ENCODE results near the gene GLDC.

The GLDC gene

DNA sequence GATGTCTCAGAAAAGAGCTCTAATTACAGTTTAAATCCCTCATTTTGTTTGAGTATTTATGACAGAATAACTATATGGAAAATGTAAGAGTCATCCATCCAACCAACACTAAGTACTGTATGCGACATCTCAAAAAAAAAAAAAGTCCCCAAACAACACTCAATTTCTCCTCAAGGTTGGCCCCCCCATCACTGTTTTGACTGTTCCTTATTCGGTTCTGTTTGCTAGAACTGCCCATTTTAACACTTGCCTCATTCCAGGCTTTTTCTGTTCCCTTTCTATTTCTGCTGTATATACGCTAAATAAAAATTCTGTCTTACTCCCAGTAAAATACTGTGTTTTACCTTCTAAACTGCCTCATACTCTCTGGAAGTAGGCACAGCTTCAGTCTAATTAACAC, 25.2 kb downstream of the GLDC start:
- DNase-seq (ENCODE audit: low read depth): no peak

DNA sequence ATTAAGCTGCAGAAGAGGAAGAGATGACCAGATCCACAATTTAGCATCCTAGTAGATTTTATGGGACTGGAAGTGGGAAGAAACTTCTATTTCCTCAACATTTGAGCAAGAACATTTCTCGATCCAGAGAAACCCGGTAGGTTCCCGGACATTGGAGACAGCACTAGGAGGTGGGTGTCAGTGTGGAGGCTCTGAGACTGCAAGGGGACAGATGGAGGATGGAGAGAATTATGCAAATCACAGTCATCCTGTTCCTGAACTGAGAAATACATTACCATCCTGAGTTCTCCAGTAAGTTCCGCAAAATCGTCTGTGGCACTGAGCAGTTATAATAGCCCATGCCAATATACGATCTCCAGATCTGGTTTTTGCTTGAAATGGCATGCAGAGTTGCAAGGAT, 25.6 kb downstream of the GLDC start:
- no peak for DNase-seq (ENCODE audit: low read depth)

DNA sequence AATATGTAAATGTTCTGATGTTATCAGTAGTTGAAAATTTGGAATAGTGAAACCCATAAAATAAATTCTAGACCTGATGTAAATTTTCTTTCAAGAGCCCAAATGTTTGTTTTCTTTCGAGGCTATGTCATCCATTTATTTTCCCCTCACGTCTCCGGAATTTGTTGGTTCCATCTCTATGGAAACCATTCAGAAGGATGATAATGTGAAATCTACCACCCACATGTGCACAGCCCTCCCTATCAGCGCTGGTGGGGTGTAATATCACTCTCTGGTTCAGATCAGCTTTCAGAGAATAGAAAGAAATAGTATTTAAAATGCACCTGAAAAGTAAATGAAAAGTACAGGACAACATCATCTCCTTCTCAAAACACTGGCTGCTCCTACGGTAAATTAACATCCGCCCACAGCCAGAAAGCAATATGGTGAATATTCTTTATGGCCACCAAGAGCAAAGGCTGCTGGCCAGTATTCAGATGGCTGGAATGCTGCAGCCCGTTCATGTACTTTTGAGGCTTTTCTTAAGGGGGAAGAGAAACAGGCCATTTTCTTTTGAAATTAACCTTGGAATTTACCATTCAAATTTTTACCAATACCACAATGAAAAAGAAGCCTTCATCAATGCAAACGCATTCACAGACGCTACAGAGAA, 28.5 kb downstream of the GLDC start:
- no peak for DNase-seq (ENCODE audit: low read depth)

DNA sequence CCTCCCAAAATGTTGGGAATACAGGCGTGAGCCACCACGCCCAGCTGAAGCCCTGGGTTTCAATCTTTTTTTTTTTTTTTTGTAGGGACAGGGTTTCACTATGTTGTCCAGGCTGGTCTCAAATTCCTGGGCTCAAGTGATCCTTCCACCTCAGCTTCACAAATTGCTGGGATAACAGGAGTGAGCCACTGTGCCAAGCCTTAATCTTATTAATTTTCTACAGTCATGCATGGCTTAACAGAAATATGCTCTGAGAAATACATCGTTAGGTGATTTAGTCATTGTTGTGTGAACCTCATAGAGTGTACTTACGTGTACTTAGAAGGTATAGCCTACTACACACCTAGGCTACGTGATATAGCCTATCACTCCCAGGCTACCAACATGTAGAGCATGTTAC, 31.0 kb downstream of the GLDC start:
- DNase-seq (ENCODE audit: low read depth): no peak

DNA sequence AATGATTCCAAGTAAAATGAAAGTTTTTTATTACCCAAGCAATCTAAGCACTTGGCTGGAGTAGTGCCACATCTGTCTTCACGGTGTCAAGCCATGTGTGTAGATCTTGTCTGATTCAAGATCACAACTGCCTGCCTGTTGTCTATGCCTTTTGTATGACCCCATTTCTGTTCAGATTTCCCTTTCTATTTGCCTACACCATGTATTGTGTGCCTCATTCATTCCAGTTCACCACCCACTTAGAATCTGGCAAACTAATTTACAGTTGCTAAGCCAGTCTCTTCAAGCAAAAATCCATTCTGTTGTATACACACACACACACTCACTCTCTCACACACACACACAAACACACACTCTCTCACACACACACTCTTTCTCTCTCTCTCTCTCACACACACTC, 33.7 kb downstream of the GLDC start:
- no peak for DNase-seq (ENCODE audit: low read depth)

DNA sequence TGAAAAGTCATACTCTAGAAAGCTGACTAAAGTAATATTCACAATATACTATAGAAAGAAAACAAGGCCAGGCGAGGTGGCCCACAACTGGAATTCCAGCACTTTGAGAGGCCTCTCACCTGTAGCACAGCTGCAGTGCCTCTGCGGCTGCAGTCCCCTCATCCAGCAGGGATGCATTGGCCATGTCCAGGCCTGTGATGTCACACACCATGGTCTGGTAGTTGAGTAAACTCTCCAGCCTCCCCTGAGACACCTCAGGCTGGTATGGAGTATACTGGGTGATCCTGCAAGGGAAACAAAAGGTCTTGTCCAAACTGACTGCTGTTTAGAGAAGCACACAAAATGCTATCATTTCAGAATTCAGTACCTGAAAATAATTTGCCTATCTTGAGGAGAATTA, 35.5 kb downstream of the GLDC start:
- DNase-seq (ENCODE audit: low read depth): no peak

DNA sequence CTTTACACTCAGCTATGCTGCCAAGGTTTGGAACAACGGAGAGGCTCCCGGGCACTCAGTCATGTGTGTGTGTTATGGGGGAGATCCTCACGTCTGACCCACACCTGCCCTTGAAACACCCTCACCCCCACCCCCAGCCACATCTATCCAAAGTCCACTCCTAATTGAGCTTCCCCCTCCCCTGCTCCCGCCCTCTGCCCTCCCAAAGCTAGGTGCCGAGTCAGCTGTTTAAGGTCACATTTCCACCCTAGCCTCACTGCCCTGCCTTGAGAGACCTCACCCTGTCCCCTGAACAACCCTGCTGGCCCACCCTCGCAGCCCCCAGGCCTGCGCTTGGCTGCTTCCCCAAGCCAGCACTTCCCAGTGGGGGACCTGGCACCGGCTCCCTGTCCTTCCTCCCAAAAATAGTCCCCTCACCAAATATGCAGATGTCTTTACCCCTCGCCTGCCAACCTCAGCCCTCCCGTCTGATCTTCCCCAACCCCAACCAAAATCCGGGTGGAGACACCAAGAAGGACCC, 36.0 kb downstream of the GLDC start:
- DNase-seq (ENCODE audit: low read depth): no peak

DNA sequence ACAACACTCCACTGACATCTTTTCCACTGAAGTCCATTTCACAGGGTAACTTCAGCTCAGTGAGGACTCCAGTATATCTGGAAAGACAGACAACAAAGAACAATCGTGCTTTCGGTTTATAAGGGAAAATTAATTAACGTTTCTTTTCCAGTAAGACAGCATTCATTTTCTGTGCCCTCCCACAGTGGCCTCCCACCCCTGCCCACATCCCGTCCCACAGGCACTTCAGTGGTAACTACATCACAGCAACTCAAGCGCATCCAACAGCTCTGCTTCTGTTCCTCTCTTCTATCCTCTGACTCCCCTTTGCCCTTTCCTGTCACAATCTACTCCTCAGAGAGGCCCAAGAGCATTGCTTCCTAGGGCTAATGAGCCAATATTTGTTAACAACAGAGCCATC, 40.3 kb downstream of the GLDC start:
- no peak for DNase-seq (ENCODE audit: low read depth)

DNA sequence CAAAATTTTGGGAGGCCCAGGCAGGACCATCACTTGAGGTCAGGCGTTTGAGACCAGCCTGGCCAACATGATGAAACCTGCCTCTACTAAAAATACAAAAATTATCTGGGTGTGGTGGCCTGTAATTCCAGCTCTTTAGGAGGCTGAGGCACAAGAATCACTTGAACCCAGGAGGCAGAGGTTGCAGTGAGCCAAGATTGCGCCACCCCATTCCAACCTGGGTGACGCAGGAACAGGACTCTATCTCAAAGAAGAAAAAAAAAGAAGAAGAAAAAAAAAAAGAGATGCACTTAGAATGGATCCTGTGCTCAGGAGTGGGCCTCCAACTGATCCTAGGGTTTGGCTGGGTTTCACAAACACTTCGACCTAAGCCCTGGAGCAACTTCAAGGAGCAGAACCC, 45.1 kb downstream of the GLDC start:
- no peak for DNase-seq (ENCODE audit: low read depth)

DNA sequence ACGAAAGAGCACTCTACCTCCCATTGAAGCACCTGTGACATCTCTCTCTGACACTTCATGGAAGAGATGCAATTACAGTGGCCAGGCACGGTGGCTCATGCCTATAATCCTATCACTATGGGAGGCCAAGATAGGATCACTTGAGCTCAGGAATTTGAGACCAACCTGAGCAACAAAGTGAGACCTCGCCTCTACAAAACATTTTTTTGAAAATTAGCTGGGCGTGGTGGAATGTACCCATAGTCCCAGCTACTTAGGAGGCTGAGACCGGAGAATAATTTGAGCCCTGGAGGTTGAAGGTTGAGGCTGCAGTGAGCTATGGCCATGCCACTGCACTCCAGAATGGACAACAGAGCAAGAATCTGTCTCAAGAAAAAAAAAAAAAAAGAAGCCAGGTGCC, 45.5 kb downstream of the GLDC start:
- DNase-seq (ENCODE audit: low read depth): no peak

DNA sequence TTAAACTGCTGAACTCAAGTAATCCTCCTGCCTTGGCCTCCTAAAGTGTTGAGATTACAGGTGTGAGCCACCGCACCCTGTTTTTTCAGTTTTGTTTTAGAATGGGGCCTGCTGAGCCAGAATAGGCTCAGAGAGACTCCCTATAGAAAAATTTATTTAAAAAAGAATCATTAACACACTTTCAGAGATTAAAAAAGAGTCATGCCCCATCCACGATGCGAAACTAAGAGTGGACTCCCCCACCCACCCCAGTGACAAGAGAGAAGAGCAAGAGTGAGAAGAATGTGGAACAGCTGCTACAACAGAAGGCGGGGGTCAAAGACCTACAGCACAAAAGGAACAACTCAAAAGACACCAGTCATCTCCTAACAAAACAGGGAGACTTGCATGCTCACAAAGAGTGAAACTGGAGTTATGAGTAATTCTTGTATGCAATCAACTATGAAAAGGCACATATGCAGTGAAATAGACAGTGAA, 47.2 kb downstream of the GLDC start:
- DNase-seq (ENCODE audit: low read depth): no peak

DNA sequence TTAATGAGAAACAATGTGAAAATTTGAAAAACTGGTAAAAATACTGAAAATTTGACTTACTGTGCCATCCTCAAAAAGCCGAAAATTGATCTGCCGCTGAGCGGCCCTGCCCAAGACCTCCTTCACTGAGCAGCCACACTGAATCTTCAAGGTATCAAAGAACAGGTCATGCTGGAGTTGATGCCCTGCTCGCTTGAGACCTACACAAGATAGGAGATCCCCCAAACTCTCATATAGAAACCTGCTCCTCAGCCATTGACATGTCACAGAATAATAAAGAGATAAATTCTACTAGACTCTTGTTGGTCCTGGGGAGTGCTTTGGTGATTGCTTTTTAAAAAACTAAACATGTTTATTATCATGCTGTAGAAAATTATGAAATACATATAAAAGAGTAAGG, 52.7 kb downstream of the GLDC start:
- DNase-seq (ENCODE audit: low read depth): no peak

DNA sequence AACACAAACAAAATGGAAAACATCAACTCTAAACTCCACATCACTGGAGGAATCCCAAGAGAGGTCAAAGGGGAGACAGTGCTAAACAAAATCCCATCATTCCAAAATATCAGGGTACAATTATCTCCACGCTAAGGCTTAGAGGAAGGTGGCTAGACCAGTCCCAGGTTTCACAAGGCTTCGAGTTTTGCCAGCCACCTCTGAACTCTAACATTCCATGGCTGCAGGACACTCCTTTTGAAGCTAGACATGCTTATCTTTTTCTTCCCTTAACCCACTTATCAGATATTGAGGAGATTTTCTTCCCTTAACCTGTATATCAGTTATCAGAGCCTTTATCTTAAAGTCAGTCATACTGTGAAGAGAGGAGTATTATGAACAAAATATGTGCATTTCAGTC, 53.3 kb downstream of the GLDC start:
- DNase-seq (ENCODE audit: low read depth): no peak

DNA sequence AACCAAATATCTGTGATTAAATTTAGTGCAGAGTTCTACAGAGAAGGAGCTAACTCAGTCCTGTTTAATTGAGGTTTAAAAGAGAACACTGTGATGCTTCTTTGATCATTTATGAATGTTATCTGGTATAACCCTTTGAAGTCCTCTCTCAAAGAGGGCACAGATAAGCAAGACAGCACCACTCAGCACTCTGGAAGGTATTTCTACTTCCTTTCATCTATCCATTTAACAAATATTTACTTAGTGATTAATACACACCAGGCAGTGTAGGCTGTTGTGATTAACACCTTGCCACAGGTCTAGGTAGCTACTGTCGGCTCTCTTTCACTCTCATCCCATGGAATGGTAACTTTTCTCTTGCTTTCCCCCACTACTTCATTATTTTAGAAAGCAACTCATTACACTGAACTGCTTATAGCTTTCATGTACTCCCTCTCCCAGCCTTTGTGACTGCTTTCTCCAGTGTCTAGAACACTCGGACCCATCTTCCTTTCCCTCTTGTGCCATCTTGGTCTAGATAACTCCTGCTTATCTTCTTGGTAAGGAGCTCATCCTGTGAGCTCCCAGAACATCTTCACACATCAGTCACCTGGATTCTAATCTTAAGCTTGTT, 54.7 kb downstream of the GLDC start:
- no peak for DNase-seq (ENCODE audit: low read depth)

DNA sequence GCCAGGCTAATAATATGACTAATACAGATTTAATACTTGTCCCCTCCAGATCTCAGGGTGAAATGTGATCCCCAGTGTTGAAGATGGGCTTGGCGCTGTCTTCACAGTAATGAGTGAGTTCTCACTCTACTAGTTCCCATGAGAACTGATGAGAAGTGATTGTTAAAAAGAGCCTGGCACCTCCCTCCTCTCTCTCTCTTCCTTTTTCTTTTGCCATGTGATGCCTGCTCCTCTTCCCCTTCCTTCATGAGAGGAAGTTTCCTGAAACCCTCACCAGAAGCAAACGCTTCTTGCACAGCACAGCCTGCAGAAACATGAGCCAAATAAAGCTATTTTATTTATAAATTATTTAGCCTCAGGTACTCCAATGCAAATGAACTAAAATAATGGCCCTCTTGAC, 55.2 kb downstream of the GLDC start:
- DNase-seq (ENCODE audit: low read depth): no peak

DNA sequence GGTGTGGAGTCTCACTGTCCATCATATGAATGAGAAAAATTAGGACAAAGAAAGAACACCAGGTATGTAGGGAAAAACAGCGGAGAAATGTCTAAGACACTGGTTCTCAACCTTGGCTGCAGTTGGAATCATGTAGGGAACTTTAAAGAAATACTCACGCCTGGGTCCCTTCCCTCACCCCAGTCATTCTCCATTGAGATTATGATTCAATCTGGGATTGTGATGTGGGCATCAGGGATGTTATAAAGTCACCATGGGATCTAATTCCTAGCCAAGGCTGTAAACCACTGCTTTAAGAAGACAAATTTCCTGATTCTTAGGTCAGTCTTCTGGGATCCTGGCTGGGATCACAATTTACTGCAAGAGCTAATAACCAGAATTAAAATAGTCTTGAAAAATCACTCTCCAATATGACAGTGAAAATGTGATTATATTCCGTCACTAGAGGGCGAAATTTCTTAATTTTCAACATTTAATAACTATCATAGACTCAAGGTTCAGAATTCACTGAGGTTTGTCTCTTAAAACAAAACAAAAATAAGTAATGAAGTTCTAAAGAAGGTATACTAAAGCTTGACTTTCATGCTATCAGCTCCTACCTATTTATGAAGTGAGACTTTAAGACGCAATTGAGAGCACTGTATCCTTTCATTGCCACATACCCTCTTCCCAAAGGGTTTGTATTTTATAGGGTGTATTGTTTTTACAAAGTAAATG, 60.5 kb downstream of the GLDC start:
- DNase-seq (ENCODE audit: low read depth): peak; percentile 37

DNA sequence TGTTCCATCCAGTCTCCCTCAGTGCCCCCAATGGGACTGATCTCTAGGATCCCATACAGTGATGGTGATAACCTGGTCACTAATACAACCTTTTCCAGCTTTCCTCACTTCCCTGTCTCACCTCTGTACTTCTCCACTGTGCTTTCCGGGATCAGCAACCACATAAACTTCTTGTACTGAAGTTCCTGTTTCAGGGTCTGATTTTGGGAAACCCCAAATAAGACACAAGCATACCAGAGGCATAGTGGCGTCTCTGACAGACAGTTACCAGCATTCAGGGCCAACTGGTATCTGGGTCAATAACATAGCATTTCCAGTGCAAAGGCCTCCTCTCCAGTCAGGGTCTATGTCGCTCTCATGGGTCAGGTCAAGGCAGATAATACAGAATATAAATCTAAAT, 64.3 kb downstream of the GLDC start:
- no peak for DNase-seq (ENCODE audit: low read depth)

DNA sequence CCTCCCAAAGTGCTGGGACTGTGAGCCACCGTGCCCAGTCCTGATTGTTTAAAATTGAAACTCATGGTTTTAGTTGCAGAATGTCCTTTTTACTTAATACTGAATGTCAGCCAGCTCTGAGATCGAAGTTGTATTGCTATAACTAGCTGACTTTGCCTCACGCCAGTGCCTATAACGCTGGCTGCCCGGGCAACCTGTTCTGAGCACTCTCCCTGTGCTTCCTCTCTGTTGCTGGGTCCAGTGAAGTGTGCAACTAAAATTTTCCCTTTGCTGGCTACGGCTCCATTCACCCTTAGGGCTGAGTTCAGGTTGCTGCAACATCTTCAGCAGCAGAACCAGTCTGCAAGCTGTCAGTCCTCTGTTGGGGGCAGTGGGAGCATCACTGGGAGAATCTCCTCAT, 65.9 kb downstream of the GLDC start:
- no peak for DNase-seq (ENCODE audit: low read depth)

DNA sequence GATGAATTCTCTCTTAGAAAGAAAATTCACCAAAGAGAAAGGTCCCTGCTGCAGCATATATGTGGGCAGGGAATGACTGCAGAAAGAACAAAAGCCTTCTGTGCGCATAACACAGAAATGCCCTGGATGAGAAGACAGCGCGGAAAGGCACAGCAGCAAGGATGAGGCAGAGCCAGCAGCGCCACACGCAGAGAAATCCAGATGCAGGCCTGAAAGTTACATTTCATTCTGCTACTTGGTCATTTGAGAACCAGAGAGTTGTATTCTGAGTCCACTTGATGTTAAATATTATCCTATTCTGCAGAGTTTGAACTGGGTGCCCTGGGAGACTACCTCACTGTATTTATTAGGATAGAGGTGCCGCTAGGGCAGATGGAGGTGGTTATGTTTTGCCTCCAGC, 68.5 kb downstream of the GLDC start:
- no peak for DNase-seq (ENCODE audit: low read depth)

DNA sequence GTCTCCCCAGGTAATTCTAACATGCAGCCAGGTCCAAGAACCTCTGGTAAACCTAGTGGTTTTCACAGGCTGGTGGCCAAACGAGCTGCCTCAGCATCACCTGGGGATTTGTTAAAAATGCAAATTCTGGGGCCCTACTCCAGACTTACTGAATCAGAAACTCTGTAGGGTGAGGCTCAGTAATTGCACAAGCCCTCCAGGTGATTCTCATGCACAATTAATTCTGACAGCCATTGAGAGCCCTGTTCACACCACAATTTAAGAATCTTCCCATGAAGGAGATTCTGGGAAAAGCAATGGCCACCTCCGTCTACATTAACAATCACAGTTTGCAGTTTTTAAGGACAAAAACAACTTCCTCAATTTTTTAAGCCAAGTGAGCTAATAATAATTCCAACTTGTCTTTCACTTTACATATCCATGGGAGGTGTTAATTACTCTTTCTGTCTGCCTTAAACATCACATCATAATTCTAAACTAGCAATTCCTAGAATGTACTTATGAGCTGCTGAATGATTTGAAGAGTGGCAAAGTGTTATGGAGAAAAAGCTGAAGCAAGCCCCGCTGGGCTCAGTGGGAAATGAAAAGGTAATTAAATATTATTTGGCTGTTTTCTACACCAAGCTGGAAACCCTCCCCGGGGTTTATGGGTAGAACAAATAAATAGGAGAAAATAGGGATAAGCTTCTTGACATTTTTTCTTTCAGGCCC, 70.0 kb downstream of the GLDC start:
- no peak for DNase-seq (ENCODE audit: low read depth)

DNA sequence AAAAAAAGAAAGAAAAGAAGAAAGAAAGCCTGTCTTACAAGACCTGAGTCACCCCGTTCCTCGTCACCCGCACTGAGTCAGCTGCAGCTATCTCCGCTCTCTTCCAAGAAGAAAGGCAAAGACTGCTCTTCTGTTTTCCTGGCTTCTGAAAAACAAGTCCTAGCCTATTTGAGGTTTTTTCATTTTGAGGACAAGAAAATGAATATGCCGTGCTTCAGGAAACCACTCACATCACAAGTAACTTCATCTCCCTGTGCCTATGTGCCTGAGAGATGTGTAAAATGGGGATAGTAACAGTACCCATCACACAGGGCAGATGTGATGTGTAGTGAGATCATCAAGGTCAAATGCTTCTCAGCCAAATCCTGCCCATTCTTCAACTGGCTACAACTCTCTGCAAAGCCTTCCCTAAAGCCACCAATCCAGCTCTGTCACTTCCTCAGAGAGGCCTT, 78.4 kb downstream of the GLDC start:
- DNase-seq (ENCODE audit: low read depth): peak; percentile 97

DNA sequence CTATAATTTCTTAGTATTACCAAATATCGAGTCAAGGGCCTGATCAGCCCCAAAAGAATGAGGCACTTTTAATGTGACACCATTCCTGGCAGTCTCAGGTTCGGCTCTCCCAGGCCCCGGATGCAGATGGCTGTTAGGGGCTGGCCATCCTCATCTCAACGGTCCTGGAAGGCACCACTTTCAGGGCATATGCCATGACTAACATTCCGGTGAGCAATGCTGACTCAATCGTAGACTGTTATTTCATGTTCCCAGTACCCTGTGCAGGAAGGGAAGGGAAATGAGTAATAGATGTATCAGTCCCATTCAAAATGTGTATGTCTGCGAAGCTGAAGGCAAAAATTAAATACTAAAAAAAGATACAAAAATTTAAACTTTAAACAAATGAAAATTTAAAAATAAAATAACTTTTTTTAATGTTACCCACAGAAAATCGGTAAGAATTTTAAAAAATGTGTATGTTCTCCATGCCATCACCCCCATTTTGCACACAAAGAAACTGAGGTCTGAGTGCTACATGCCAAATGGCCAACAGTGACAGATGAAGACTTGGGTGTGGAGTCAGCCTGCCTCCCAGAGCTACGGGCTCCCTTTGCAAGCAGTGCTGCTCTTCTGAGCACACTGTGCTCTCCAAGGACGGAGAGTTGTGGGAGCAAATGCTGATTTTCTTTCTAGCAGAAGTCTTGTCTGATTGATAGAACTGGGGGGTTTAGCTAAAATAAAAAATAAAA, 79.0 kb downstream of the GLDC start:
- DNase-seq (ENCODE audit: low read depth): peak; percentile 98
